ENCODE data around the gene ARHGEF28. TPM values are rescaled to one million over a fixed set of nuclear protein-coding genes. Genes with fewer than 3 reads are reported as not detected.
A peak's percentile ranks its signal among the peaks of the same experiment; 100 is the strongest.

ARHGEF28 gene
- total and polyA plus RNA-seq, 2 of the 13 experiments (the other 11 are each of a cell fraction or from before 2014, with no cell fraction given) = 17.4 to 34.1 TPM

- peak; percentile 47; the same call in 1 of the 2 replicates for TF ChIP-seq FOXK1 (CRISPR knock-in tag; IDR thresholded peaks at IDR 0.05; ENCODE audit: borderline replicate concordance, low read depth)
- no peak for TF ChIP-seq STAT5B (CRISPR knock-in tag; IDR thresholded peaks at IDR 0.05)
- TF ChIP-seq ZNF782 (CRISPR knock-in tag; IDR thresholded peaks at IDR 0.05; ENCODE audit: borderline replicate concordance) = no peak
- no peak for TF ChIP-seq ATF6 (CRISPR knock-in tag; conservative IDR thresholded peaks at IDR 0.05)
- peak; percentile 52; the same call in 1 of the 2 replicates for TF ChIP-seq ZNF362 (CRISPR knock-in tag; IDR thresholded peaks at IDR 0.05; ENCODE audit: borderline replicate concordance)
- TF ChIP-seq IKZF1 (IDR thresholded peaks at IDR 0.05) = no peak
- TF ChIP-seq TEAD3 (CRISPR knock-in tag; optimal IDR thresholded peaks at IDR 0.05; ENCODE audit: borderline replicate concordance) = peak; percentile 92
- TF ChIP-seq NFATC3 (CRISPR knock-in tag; IDR thresholded peaks at IDR 0.05) = no peak
- peak; percentile 67; the same call in 1 of the 2 replicates for TF ChIP-seq ZNF652 (CRISPR knock-in tag; IDR thresholded peaks at IDR 0.05; ENCODE audit: borderline replicate concordance, low read depth)
- no peak for TF ChIP-seq U2AF1 (optimal IDR thresholded peaks at IDR 0.05; ENCODE audit: low read depth, low read length)
- TF ChIP-seq ESRRA (CRISPR knock-in tag; IDR thresholded peaks at IDR 0.05; ENCODE audit: low read depth) = peak; percentile 57; the same call in 1 of the 2 replicates
- TF ChIP-seq ZNF546 (CRISPR knock-in tag; conservative IDR thresholded peaks at IDR 0.05) = no peak
- peak; percentile 69 for TF ChIP-seq GATAD2A (CRISPR knock-in tag; IDR thresholded peaks at IDR 0.05)
- no peak for TF ChIP-seq ZNF841 (CRISPR knock-in tag; IDR thresholded peaks at IDR 0.05; ENCODE audit: borderline replicate concordance)
- TF ChIP-seq ZNF687 (CRISPR knock-in tag; IDR thresholded peaks at IDR 0.05) = no peak
- TF ChIP-seq JARID2 (CRISPR knock-in tag; IDR thresholded peaks at IDR 0.05; ENCODE audit: insufficient replicate concordance) = no peak
- no peak for TF ChIP-seq FLYWCH1 (CRISPR knock-in tag; IDR thresholded peaks at IDR 0.05)
- TF ChIP-seq ZNF12 (CRISPR knock-in tag; IDR thresholded peaks at IDR 0.05) = peak; percentile 27; the same call in 1 of the 2 replicates
- no peak for TF ChIP-seq PBX3 (CRISPR knock-in tag; IDR thresholded peaks at IDR 0.05; ENCODE audit: borderline replicate concordance)
- TF ChIP-seq SMAD3 (CRISPR knock-in tag; IDR thresholded peaks at IDR 0.05) = 0 out of 2 replicates have a peak, but pooled peaks have one; percentile 55
- no peak for TF ChIP-seq KLF9 (CRISPR knock-in tag; IDR thresholded peaks at IDR 0.05; ENCODE audit: low read depth)
- TF ChIP-seq ZNF580 (CRISPR knock-in tag; IDR thresholded peaks at IDR 0.05; ENCODE audit: borderline replicate concordance, low read depth) = 0 out of 2 replicates have a peak, but pooled peaks have one; percentile 74
These were observed 166.8 kb downstream of the ARHGEF28 start (continued) for GRCh38 chr5:73792687-73793320.
